ENCODE results near the gene SMAD5.

The SMAD5 gene

DNA sequence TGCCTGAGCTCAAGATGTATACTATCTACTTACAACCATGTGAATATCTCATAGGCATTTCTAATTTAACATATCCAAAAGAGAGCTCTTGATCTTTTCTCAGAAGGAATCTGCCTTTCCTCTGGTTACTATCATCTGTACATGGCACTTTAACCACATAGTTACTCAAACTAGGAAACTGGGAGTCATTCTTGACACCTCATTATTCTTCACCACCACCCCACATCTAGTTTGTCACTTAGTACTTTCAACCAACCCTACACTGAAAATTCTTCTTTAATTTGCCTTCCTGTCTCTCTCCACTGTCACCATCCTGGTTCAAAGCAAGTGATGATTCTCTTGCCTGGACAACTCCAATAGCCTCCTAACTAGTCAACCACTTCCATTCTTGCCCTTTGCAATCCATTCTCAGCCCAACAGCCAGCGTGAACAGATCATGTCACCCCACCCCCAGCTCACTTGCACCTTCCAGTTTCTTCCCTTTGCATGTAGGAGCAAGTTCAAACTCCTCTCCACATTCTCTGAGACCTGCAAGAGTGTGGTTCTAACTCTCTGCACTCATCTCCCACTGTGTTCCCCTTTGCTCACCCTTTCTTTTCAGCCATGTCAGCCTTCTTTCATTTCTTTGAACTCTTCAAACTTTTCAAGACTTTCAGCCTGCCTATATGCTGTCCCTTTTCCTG lies 17.3 kb upstream of the SMAD5 start:
- no peak for DNase-seq

DNA sequence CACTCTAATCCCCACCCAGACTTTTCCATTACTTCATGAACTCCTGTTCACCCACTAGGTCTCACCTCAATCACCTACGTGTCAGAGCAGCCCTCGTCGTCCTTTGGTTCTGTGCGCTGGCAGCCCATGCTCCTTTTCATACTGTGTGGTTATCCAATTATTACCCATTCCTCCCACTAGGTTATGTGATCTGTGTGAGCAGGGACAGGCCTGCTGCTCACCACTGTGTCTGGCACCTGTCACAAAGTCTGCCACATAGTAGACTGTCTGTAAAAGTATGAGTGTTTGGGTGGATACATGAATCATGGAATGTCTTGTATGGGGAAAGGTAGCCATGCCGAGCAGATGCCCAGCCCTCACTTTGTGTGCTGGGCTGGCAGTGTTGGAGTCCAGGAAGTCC lies 12.1 kb upstream of the SMAD5 start:
- no peak for DNase-seq

DNA sequence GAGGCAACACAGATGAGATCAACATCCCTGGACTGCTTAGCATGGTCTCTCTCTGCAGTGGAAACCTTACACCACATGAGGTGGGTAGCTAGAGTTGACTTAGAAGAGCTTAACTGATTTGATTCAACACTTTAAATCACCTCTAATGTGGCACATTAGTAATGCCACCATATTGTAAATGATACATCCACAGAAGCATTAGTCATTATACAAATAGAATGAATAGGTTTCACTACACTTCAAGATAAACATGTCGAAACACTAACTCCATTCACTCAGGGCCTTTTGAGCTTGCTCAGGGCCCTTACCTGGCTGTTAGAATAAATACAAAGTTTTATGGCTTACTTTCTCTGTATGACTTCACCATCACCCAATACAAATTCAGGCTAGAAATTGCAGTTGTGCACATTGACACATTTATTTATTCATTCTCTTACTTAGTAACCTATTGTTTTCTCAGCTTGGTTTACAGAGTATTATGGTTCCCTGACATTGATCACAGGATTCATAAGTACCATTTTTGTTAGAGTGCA lies 9.3 kb upstream of the SMAD5 start:
- no peak for DNase-seq

DNA sequence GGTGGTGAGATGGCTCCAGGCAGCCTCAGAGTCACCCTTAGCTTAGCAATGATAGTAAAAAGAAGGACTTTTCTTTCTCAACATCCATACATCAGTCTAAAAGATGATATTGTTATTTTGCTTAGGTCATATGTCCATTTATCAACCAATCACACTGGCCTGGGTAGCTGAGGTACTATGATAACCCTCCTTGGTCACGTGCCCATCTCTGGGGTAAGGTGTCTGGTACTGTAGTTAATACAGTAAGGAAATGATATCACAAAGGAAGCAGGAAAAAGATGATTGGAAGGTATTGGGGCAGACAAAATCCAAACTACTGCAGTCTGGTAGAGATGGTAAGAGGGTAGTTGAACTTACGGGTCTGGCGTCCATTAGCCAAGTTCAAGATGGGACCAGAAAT lies 5.1 kb upstream of the SMAD5 start:
- DNase-seq, result no peak

DNA sequence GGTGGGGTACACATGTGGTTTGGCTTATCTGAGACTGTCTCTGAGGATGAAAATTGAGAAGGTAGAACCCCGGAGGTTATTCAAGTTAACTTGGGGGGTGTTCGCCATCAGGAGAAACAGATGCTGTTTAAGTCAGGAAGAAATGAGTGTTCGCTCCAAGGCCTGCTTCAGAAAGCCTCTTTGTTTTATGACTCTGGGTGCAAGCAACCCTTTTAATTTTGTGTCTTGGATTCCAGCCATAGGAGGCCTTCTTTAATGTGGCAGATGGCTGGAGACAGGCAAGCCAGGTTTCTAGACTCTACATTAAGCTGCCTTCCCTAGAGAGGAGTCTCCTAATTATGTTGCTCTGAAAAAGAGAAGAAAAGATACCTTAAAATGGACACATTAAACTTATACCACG lies 4.2 kb upstream of the SMAD5 start:
- no peak for DNase-seq

DNA sequence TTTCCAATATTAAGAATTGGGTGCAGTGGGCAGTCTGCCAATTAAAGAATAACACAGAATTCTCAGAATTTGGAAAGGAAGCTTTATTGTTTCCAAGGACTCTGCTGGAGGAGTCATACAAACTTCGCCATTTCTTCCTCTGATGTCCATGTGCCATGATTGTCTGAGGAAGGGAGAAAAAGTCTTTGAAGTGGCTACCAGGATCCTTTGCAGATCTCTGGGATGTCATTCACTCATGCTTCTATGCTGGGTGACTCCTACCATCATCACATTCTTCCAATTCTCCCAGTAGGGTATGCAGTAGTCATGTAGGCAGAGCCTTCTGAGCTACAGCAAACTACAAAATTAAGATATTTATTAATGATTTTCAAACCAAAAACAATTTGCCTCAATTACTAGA lies 3.2 kb upstream of the SMAD5 start:
- no peak for DNase-seq

DNA sequence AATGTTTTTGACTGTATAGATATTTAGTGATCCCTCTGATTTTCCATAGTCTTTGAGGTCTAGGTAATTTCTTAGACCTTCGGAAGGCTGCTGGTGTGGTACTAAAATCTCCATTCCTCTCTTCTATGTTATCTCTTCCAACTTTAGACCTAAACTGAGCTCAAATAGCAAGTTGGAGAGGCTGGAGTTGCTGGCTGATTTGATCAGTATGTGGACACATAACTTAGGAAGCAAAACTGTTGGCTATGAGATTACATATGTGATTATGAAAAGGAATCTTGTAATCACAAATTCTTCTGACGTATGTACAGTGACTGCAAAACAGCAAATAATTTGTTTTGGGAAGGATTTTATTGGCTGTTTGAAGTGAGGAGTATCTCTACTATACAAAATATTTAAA lies 2.1 kb upstream of the SMAD5 start:
- no peak for DNase-seq

DNA sequence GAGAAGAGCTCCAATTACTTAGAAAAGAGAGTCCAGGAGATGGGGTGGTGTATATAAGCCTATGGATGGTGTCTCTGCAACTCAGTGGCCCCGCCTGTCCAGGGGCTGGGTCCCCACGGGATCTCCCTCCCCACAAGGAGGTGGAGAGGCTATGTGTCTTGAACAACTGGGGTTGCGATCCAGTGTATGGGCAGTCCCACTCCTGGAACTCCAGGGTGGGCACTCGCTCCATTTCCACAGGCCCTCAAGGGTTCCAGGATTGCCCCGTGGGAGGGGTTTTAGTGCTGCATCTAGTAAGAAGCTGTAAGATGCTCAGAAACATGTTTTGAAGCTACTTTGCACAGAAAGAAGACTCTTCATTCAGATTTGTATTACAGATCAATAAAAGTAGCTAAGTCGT lies 558 bp upstream of the SMAD5 start:
- no peak for DNase-seq

DNA sequence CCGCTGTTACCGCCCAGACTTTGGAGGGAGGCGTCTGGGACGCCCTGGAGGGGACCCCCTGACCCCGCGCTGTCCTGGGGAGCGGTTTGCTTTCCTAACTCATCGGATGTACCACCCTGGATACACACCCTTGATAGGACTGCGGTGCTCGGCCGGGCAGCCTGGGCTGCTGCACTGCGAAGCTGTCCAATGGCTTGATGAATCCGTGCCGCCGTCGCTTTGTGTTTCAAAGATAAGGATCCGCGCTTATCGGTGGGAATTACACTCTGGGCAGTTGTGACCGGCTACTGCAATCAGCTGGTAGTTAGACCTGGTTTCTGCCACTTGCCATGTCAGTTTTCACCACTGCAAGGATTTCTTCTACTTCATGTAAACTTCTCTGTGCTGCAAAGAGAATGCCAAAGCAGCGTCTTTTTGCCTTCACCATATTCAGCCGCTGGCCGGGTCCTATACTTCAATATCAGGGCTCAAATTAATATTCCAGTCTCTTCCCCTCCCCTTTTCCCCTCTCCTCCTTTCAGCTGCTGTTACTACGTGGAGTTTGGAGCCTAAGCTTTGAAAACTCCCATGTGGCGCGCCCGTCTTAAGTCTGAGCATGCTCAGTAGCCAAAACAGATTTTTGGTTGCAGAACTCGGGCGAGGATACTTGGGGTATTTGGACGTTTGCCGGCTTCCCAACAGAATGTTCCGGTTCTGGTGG lies 727 bp downstream of the SMAD5 start:
- DNase-seq, result no peak

DNA sequence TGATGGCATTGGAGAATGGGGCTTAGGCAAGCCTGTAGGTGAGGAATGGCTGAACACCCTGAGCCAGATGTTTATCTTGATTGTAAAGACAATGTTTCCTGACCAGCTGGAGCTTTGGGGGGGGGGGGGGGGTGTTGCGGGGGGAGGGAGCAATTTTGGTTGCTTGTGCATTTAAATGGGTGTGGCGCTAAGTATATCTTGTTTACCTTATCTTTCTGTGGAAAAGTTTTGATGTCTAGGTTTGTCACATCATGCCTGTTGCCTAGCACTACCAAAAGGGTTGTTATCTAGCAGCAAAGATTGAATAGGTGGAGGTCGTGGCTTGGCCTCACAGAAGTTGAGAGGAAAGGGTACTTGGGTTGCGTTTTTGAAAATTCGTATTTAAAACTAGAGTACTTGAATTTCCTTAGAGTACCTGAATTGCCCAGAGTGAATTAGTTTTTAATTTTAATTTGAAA lies 1.3 kb downstream of the SMAD5 start:
- no peak for DNase-seq

DNA sequence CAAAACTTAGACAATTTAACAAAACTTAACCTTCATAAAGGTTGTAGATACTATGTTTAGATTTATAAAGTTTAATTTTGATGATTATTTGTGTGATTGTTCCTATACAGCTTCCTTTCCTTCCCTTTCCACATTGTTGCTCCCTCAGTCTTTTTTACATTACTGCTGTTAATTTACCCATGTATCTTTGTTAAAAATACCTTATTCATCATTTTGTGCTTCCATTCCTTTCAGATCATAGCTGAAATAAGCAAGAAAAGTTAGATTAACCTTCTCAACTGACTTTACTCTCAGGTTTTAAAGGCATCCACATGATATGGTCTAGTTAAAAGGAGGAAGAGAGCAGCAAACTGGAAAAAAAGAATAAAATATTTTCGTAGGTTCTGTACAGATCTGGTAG lies 2.0 kb downstream of the SMAD5 start:
- DNase-seq, result no peak

DNA sequence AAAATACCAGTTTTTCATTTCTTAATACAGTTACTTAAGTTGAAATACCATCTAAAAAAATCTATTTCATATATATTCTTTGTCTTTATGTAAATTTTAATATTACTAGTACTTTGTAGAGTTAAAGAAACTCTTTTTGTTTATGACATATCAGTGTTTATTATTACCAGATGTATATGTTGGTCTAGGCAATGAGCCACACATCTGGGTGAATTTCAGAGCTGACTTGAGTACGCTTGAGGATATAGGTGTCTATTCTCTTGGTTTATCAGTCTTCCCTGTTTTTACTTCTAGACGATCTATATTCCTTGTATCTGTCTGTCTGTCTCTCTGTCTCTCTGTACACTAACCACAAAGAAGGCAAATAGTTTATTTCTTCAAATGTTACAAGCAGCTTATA lies 2.9 kb downstream of the SMAD5 start:
- DNase-seq, result no peak

DNA sequence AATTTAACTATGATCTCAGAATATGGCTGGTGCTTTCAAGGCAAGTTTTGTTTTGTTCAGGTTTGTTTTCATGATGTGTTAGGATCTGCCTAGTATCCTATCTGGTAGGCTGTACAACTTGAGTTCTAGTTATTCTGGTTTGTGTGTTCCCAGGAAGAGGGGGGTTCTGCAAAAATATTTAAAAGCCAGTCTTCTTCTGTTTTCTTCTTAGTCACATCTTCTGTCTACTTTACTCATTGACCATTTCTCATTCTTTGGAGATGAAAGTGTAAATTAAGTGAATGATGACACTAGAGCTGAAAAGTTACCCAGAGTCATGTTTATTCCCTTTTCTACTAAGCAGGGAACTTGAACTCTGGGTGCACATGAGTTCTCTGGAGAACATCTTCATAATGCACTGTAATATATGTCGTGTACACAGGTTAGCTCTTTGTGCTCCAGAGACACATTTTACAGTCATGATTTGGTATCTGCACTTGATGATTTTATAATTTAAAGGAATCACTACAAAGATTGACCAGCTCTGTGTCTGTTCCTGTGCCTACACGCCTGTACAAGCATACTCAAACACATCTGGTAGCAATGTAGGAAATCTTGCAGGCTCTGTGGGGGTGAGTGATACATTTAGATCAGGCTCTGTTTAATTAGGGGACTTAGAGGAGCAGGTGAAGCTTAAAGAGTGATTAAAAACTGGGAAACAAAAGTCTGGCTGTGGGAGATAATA lies 5.0 kb downstream of the SMAD5 start:
- no peak for DNase-seq

DNA sequence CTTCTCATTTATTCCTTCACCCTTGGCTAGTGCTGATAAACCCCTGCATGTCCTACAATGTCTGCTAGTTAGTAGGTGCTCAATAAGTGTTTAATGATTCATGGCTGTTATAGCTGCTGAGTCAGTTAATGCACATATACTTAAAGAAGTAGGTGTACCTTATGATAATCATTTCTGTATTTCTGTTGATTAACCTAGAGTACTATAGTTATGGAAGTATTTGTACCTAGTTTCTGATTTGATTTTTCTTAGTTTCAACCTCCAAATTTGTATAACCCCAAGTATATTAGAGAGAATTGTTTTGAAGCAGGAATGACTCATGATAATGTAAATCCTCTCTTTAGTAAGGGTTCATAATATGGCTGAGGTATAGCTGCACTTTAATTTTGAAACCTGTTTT lies 8.9 kb downstream of the SMAD5 start:
- DNase-seq, result no peak

DNA sequence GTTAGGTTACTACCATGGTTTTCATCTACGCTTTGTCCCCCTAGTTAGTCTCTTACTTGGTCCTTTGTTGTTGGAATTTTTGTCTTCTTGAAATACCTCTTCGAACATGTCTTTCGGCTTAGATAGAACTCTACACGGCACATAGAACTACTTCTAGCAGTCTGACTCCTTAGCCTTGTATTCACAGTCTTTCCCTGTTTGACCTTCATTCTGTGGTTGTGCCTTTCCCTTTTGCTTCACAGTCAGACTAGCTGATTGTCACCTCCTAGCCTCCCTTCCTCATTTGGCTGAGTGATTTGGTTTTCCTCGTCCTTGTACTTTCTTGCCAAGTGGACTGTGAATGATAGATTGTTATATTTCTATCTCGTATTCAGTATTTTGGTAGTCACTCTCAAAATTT lies 10.7 kb downstream of the SMAD5 start:
- no peak for DNase-seq

DNA sequence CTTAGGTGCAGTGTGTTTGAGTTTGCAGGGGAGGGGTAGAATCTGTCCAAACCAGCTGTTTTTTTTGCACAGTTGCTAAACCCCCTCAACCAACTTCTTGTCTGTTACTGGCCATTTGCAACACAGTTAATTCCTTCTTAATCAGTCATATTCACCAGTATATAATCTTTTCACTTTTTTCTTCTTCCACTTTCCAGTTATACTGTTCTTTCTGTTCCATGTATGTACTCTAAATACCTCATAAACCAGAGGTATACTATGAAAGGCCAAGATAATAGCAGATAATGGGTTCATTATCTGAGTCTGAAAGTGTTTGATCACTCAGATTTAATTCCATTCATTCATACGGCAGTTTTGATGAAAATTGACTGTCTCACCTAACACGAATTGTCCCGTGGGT lies 11.1 kb downstream of the SMAD5 start:
- no peak for DNase-seq

DNA sequence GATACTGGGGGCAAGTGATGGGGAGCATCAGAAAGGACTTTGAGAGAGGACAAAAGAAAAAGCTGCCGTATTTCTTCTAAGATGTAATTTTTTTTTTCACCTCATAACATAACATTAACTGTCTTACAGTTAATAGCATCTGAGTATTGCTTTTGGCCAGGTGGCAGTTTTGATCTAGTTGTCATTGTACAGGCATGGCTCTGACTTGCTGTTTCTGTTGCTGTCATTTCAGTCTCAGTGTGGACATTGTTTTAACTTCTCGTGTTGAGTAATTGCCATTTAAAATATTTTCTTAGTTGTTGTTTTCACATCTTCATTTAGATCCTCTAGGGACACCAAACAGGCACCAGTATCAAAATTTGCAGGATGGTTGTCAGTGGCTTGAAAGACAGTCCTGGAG lies 12.4 kb downstream of the SMAD5 start:
- DNase-seq, result no peak

DNA sequence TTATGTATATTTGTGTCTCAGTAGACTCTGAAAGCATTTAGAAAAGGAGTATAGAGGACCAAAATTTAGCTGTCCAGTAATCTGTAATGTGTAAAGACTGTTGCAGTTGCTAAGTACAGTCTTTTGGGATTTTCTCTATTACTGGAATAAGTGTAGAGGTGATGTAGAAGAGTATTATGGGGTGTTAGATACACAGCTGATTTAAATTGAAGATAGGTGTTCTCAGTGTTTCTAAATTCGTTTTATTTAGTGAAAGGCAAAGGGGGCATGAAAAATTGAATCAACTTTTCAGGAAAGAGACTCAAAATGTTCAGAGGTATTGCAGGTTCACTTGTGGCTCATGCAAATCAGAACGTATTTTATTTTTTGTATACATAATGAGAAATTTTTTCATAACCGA lies 13.6 kb downstream of the SMAD5 start:
- DNase-seq, result no peak

DNA sequence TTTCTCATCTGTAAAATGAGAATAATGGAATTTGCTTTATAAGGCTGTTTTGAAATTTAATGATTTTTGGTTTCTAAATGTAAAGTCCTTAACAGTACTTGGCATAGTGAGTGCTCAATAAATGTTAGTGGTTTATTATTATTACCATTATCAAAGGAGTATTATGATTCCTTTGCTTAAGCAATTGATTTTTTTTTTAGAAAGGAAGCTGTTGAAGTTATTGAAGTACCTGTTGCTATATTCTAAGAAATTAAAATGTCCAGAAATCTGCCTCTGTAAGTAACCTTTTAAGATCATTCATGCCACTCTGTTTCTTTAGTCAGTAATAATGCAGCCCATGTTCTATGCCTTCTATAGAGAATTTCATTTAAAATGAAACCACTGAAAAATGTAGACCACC lies 15.0 kb downstream of the SMAD5 start:
- no peak for DNase-seq

DNA sequence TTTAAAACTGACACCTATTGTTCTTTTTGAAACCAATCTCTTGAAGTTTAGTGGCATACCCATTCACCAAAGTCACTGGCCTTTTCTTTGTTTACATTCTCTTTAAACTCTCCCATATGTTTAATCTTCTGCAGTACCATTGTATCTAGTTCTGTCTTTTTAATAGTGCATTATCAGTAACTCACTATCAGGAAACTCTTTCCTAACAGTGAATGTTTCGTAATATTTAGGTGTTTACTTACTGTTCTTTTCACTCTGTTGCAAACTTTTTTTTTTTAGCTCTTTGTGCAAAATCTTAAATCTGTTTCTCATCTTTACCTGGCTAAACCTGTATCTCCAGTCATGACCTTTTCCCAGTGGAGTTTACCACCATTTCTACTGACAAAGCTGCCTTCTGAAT lies 17.2 kb downstream of the SMAD5 start:
- no peak for DNase-seq

DNA sequence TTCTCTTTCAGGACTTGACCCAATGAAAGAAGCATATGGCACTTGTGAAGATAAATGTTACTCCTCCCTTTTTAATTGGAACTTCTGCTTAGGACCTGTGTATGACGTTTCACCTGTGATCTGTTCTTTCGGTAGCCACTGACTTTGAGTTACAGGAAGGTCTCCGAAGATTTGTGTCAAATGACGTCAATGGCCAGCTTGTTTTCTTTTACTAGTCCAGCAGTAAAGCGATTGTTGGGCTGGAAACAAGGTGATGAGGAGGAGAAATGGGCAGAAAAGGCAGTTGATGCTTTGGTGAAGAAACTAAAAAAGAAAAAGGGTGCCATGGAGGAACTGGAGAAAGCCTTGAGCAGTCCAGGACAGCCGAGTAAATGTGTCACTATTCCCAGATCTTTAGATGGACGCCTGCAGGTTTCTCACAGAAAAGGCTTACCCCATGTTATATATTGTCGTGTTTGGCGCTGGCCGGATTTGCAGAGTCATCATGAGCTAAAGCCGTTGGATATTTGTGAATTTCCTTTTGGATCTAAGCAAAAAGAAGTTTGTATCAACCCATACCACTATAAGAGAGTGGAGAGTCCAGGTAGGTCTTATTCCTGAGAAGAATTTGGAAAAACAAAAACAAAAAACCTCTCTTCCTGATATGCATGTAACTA lies 21.1 kb downstream of the SMAD5 start:
- DNase-seq, result no peak

DNA sequence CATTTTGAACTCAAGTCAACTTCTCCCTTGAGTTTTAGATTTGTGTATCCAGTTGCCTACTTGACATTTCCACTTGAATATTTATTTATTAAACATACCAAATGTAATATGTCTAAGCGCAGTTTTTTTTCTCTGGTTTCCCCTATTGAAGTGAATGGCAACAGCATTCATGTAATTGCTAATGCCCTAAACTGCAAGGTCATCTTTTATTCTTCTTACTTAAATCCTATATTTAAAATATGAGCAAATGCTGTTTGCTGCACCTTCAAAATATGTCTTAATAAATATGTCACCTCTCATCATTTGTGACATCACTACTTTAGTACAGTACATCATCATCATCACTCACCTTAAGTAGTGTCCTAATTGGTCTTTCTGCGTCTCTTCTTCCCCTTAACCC lies 22.4 kb downstream of the SMAD5 start:
- DNase-seq, result no peak

DNA sequence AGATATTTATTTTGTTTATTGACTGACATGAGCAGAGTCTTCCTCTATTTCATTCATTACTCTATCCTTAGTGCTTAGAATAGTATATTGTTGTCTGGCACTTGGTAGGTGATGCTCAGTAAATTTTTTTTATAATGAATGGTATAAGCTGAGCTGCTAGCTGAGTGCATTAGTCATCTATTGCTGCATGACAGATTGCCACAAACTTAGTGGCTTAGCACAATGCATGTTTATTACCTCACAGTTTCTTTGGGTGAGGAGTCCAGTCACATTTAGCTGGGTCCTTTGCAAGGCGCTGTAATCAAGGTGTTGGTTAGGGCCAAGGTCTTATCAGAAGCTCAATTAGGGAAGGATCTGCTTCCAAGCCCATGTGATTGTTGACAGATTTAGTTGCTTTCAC lies 23.1 kb downstream of the SMAD5 start:
- DNase-seq, result no peak

DNA sequence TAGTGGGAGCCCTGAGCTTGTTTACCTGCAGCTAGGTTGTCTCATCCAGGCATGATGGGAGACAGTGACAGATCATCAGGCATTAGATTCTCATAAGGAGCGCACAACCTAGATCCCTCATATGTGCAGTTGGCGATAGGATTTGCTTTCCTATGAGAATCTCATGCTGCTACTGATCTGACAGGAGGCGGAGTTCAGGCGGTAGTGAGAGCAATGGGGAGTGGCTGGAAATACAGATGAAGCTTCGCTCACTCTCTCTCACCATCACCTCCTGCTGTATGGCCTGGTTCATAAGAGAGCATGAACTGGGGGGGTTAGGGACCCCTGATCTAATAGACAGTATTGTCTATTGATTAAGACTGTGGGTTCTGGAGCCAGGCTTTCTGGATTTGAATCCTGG lies 24.9 kb downstream of the SMAD5 start:
- no peak for DNase-seq
